GM19025 (cell line): ENCODE data around the gene NEAT1.

ENCODE experiments used
- ATAC-seq: cut with Tn5 transposase; IDR thresholded peaks from one replicate; pipeline ENCODE4 v1.9.1; 2021; ENCODE audit warnings: mild to moderate bottlenecking, low read depth, moderate library complexity; ENCODE audit not compliant: unreplicated experiment

NEAT1 gene

DNA sequence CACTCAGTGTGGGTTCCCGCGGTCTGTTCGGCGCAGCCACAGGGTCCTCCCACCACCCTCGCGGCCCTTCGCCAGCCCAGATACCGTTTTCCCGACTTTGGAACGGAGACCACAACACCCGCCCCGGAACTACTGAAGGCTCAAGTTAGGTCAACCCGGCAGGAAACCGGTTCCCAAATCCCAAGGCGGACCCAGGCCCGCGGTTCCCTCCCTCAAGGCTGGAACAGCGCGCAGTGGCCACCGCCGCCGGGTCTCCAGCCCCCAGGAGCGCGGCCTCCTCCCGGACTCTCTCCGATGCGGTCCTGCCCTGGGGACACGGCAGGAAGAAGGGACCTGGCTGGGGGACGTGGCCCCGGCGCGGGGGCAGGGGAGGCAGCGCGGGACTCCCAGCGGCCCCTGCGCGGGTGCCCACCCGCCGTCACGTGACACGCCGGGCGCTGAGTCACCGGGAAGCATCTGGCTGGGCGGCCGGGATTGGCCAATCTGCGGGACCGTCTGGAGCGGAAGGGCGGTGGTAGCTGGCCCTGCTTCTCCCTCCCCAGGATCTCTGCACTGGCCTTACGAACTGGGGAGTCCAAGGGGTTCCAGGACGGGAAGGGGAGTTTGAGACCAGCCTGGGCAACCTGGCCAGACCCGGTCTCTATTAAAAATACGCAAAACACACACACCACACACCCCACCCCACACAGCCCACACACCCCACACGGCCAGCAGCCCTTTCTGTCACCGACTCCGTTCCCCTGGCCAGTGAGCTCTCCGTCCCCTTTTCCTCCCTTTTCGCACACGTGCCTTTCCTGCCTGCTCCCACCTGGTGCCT, 54.8 kb downstream of the NEAT1 start:
- peak; percentile 83 for ATAC-seq

DNA sequence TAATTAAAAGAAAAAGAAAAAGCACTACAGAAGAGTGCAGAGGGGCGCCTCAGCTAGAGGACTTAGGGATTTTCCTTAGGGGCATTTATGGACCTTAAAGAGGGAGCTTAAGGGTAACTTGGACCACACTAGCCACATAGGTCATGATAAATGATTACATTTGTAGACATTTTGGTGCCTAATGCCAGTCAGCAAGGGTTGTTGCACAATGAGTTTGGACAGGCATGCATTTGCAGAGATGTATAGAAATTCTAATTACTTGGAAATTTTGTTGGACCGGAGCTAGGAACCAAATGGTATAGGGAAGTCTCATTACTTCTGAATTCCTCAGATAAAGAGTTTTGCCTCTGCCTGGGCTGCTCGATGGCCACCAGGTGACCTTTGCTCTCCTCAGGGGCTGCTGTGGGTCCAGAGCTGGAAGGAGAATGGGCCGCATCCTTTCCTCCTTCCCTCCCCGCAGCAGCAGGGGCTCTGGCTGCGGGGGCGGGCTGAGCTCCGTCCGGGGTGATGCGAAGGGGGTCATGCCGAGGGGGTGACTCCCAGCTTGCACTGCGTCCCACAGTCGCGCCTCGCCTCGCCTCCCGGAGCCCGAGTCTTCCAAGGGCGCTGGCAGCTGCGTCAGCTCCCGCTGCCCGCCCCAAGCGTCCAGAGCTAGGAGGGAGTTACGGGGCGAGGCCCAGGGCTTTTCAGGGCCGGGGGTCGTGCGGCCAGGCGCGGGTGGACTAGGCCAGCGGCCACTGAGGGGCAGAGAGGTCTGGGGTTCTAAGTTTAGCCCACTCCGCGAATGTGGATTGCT, 56.0 kb downstream of the NEAT1 start:
- no peak for ATAC-seq

GRCh38 chr11:65479184-65480145, 56.9 kb downstream of the NEAT1 start:
- ATAC-seq, result no peak

- ATAC-seq, result no peak
These were observed 59.8 kb downstream of the NEAT1 start for GRCh38 chr11:65482306-65482850.

DNA sequence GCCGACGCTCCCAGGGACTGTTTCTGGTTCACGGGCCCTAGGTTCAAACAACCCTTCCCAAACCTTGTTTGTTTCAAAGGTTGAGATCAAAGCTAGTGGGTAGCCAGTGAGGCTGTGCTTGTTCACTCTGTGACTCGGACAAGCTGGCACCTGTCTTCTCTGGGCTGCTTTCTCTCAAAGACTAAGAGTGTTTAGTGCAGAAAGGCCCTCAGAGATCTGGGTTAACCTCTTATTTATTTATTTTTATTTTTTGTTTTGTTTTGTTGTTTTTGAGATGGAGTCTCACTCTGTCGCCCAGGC, 63.3 kb downstream of the NEAT1 start:
- ATAC-seq, result no peak

DNA sequence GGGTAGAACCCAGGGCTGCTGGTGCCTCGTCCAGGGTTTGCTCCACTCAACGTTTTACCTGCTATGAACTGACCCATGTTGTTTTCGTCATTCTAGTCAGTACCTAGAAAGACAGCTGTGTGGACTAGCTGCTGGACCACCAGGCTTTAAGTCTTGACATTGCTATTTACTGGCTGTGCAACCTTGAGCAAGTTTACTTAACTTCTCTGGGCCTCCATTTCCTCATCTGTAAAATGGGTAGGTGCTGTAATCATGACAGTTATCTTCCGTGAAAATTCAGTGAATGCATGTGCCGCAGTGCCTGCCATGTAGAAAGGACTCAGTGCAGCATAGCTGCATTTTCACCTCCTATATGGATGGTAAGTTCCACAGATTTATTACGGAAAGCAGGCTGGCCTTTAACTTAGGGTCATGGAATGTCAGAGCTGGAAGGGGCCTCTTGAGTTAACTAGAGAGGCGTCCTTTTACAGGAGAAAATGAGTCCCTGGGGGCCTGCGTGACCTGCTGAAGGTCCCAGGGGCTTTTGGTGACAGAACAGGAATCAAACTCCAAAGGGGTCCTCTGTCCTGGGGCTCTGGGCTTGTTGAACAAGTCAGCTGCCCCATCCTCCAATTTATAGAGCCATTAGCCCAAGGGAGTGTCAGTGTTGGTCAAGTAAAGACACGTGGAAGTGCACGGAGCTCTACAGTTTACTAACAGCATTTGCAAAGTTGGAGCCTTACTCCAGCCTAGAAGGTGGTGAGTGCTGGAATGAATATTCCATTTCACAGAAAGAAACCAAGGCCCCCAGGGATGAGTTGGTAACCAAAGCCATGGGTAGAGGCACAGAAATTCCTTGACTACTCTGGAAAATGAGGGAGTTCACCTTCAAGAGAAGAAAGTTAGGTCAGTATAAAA, 64.2 kb downstream of the NEAT1 start:
- ATAC-seq, result no peak

GRCh38 chr11:65487467-65488272, 65.1 kb downstream of the NEAT1 start:
- ATAC-seq, result no peak

GRCh38 chr11:65488273-65489034, 65.9 kb downstream of the NEAT1 start:
- no peak for ATAC-seq

- ATAC-seq, result no peak
These were observed 66.6 kb downstream of the NEAT1 start for GRCh38 chr11:65489035-65489705.

GRCh38 chr11:65489706-65490320, 67.2 kb downstream of the NEAT1 start:
- no peak for ATAC-seq

GRCh38 chr11:65491163-65491465, 68.5 kb downstream of the NEAT1 start:
- ATAC-seq, result no peak

- ATAC-seq, result no peak
These were observed 69.2 kb downstream of the NEAT1 start for GRCh38 chr11:65491614-65492386.

DNA sequence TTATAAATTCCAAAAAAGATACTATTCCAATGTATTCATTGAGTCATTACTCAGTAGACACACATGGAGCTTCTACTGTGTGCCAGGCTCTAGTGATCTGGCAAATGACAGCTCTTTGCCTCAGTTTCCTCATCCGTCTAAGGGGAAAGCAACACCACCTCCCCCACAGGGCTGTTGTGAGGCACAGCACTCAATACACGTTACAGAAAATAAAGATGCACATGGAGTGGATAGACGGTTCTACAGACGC, 69.7 kb downstream of the NEAT1 start:
- no peak for ATAC-seq

- no peak for ATAC-seq
These were observed 70.2 kb downstream of the NEAT1 start for GRCh38 chr11:65492637-65493366.

- no peak for ATAC-seq
These were observed 71.0 kb downstream of the NEAT1 start for GRCh38 chr11:65493367-65494176.
